Thyroid gland (tissue), 4 donors: ENCODE results near the gene IL10RA.

Experiments
- CTCF ChIP-seq, 6 experiments: fragments of 200-600 bp in 3 of 6; fragments of 450-650 bp in 3 of 6; sonication (generic) in 3 of 6; IDR thresholded peaks; one replicate each; pipeline ENCODE4 v1.5.1; 2016 to 2019; ENCODE audit warnings: antibody characterized with exemption in 6 of 6, mild to moderate bottlenecking in 2 of 6, inconsistent platforms in 1 of 6, moderate library complexity in 1 of 6
- POLR2A ChIP-seq, 2 donors: fragments of 450-650 bp; IDR thresholded peaks; one replicate each; pipeline ENCODE4 v1.6.1; 2017; ENCODE audit warnings: antibody characterized with exemption in 2 of 2, mild to moderate bottlenecking in 2 of 2, moderate library complexity in 1 of 2

GRCh38 chr11:117983163-117983475 lies 3.1 kb upstream of the IL10RA start:
- TF ChIP-seq CTCF (IDR thresholded peaks at IDR 0.05), result no peak
- TF ChIP-seq POLR2A (IDR thresholded peaks at IDR 0.05), result no peak
